Neural progenitor cell (in vitro differentiated cells): ENCODE results near the gene LIPC.
"Not testable (repeated sequence)": the region's sequence is repeated elsewhere in the genome, so short reads cannot be mapped to it uniquely, and the experiment has no call there.

ENCODE experiments used
- CTCF ChIP-seq: fragments of 200-600 bp; sonication (generic); IDR thresholded peaks from 2 replicates; pipeline ENCODE4 v1.5.1; 2017; ENCODE audit warnings: antibody characterized with exemption, mild to moderate bottlenecking
- EZH2 ChIP-seq: fragments of 200-600 bp; sonication (generic); IDR thresholded peaks from 2 replicates; pipeline ENCODE4 v1.6.1; 2017; ENCODE audit warnings: antibody characterized with exemption, mild to moderate bottlenecking, moderate library complexity
- EZH2phosphoT487 ChIP-seq: fragments of 200-600 bp; sonication (generic); IDR thresholded peaks from 2 replicates; pipeline ENCODE4 v1.6.1; 2017; ENCODE audit warnings: antibody characterized with exemption

GRCh38 chr15:58603927-58604326 lies 172.1 kb downstream of the LIPC start:
- not testable (repeated sequence) for TF ChIP-seq EZH2, CTCF, EZH2phosphoT487
